Left kidney (tissue), 2 donors: ENCODE results near the gene ZBTB17. TPM values are rescaled to one million over a fixed set of nuclear protein-coding genes. Genes with fewer than 3 reads are reported as not detected.
A peak's percentile ranks its signal among the peaks of the same experiment; 100 is the strongest.

ENCODE experiments used
- DNase-seq: peaks from one replicate; pipeline ENCODE4 v3.0.0-alpha.2; 2013
- polyA plus RNA-seq: library from polyadenylated mRNA; unstranded; fragments of 120-200 nt; gene quantifications from one replicate; pipeline ENCODE4 v1.2.1, GENCODE V29; 2013; ENCODE audit not compliant: insufficient read length

The ZBTB17 gene
- polyA plus RNA-seq, 1 donor = 30.6 TPM

- DNase-seq = no peak
Observed at GRCh38 chr1:15961492-15961891, 14.4 kb downstream of the ZBTB17 start.

- DNase-seq = no peak
Observed at GRCh38 chr1:15960808-15961207, 15.1 kb downstream of the ZBTB17 start.

GRCh38 chr1:15959827-15960446 is 16.0 kb downstream of the ZBTB17 start:
- no peak for DNase-seq

DNA sequence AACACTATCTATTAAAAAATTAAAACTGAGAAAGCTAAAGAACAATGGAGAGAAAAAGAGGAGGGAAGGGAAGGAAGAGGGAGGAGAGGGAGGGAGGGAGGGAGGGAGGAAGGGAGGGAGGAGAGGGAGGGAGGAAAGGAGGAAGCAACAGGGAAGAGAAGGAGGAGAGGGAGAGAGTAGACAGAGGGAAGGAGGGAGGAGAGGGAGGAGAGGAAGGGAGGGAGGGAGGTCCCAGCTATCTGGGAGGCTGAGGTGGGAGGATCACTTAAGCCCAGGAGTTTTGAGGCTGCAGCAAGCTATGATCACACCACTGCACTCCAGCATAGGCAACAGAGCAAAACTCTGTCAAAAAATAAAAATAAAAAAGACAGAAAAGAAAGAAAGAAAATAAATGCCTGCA is 16.5 kb downstream of the ZBTB17 start:
- no peak for DNase-seq

- DNase-seq = no peak
Observed at GRCh38 chr1:15958793-15959192, 17.1 kb downstream of the ZBTB17 start.

DNA sequence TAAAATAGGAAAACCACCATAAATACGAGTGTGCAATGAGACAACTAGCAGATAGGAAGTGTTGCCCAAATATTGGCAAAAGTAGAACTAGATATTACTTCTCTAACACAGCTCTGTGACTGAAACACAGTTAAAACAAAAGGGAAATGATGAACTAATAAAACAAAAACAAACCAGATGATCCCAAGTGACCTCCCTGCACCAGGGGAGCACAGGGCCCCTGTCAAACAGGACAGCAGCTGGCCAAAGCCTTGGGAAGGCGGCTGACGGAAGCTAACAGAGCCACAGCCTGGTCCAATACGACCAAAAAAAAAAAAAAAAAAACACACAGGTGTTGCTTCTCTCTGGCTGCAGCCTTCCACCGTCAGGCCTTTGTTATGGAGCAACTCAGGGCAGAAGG is 17.8 kb downstream of the ZBTB17 start:
- DNase-seq = no peak

- peak; percentile 29 for DNase-seq
Observed at GRCh38 chr1:15957221-15958095, 18.4 kb downstream of the ZBTB17 start.

GRCh38 chr1:15956150-15956549 is 19.8 kb downstream of the ZBTB17 start:
- no peak for DNase-seq

- DNase-seq = no peak
Observed at GRCh38 chr1:15955552-15955951, 20.3 kb downstream of the ZBTB17 start.

GRCh38 chr1:15954316-15954715 is 21.6 kb downstream of the ZBTB17 start:
- DNase-seq = no peak

GRCh38 chr1:15953791-15954241 is 22.1 kb downstream of the ZBTB17 start:
- no peak for DNase-seq

- no peak for DNase-seq
Observed at GRCh38 chr1:15953294-15953771, 22.6 kb downstream of the ZBTB17 start.

DNA sequence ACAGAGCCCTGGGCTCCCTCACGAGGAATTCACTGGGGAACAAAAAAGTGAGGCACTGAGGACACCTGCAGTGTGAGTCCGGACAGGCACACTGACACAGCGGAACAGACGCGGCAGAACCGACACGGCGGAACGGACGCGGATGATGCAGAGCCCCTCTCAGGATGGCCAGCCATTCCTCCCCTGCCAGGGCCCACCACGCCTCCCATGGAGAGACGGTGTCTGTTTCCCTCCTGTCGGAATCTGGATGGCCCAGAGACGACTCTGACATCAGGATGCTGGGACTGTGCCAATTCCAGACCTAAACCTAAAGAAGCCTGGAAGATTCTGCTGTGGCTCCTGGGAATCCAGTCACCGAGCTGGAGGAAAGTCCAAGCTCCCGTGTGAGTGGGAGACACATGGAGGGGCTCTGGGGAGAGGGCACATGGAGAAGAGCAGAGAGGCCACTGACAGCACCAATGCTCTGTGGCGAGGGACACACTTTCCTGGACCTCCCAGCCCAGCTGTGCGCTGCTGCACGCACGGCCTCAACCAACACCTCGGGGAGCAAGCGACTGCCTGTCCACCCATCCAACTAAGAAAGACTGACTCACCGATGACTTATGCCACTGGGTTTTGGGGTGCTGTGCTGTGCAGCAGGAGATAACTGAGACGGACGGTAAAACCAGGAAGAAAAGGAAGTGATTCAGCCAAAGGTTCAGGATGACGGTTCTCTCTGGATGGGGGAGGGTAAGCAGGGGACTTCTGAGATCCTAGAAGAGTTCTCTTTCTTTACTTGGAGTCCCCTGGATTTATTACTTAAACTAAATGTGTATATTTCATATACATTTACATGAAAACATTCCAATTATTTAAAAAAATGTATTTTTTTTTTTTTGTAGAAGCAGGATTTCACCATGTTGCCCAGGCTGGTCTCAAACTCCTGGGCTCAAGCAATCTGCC is 23.3 kb downstream of the ZBTB17 start:
- no peak for DNase-seq

GRCh38 chr1:15951341-15952153 is 24.4 kb downstream of the ZBTB17 start:
- no peak for DNase-seq

- DNase-seq = no peak
Observed at GRCh38 chr1:15950763-15951295, 25.1 kb downstream of the ZBTB17 start.

DNA sequence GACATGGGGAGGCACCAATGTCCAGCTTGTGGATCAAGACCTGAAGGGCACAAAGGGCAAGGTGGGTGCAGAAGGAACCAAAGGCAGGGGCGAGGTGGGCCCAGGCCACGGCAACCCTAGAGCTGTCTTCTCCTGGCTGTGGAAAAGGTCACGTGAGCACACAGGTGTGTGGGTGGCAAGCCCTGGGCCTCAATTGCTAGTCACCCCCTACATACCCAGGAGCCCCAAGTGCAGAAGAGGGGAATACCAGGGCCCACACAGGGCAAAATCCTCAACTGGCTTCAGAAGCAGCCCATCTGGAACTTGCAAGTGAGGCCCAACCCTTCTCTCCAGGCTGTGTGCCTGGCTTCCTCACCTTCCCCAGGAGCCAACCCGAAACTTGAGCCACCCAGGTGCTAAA is 25.6 kb downstream of the ZBTB17 start:
- no peak for DNase-seq

DNA sequence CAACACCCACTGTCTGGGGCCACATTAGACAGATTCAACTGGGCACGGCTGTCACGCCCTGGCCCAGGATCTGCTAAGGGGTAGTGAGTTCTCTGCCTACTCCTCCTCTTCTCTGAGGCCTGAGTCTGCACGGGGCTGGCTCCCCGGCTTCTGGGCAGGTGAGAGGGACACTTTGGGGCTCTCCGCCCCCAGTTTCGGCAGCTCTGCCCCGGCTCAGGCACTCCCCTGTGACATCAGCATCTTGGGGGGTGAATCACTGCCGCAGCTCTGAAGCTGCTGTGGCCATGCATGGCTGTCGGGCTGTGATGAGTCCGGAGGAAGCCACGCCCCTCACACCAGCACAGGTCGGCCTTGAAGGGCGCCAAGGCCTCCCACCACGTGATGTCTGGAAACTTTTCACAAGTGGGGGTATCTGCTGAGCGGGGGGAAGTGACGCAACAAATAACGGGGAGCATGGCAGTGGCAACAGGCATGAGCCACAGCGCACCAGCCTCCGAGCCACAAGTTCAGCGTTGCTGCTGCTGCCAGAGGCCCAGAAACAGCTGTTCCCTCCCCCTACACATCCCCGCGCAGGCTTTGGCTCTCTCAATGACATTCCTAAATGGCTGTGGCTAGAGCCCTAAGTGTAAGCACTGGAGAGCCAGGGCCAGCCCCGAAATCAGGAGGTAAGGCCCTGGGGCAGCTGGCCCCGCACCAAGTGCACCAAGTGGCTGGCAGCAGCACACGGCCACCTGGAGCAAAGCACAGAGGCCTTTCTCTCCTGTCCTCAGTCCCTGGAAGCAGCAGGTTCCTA is 26.3 kb downstream of the ZBTB17 start:
- DNase-seq = peak; percentile 58

DNA sequence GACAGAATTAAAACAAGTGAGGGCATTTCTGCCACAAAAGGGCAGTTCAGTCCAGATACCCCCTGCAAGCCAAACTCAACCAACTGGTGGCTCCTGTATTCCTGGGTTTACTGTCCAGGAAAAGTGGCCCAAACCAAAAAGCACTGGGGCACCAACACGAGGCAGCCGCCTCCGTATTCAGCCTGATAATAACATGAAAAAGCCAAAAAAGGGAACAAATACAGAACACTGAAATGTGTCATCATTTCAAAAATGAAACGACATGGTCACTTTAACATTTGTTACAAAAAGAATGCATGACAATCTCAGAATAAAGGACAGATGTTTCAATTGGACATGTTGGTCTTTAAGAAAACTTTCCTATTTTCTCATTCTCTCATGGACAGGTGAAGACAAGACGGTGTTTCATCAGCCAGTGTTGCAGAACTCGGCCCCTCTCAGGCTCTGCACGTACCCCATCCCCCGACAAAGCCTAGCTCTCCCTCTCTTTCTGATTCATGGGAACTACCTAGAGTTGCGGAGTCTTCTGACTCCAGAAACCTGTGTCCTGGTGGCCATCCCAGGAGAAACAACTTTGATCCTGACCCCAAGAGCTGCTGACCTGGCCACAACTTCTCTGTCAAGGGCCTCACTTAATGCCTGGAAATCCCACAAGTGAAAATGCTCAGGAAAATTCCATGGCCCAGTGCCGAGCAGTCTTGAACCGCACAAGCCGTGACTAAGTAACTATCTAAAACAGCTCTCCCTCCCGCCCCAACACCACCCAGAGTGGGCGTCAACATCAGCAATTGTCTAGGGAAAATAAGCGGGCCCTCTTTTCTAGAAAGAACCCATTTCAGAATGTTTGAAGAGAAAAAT is 27.1 kb downstream of the ZBTB17 start:
- no peak for DNase-seq

- no peak for DNase-seq
Observed at GRCh38 chr1:15948091-15948591, 27.8 kb downstream of the ZBTB17 start.
